GM12878 (cell line): ENCODE results near the gene HLA-A.
"Not testable (repeated sequence)": the region's sequence is repeated elsewhere in the genome, so short reads cannot be mapped to it uniquely, and the experiment has no call there.

Experiments
- BACH1 ChIP-seq: fragments of 450-650 bp; IDR thresholded peaks from 2 replicates; pipeline ENCODE4 v1.6.1; 2017; ENCODE audit warnings: mild to moderate bottlenecking, borderline replicate concordance
- CEBPB ChIP-seq, 2 experiments: fragments of 150-350 bp in 1 of 2; IDR thresholded peaks; 2 replicates each; pipeline ENCODE4 v1.6.1; 2012 to 2014; ENCODE audit warnings: low read depth in 2 of 2, low read length in 2 of 2, borderline replicate concordance in 1 of 2, inconsistent platforms in 1 of 2
- IKZF1 ChIP-seq: fragments of 450-650 bp; conservative IDR thresholded peaks from 2 replicates; pipeline ENCODE4 v1.6.1; 2017; ENCODE audit warnings: antibody characterized with exemption, mild to moderate bottlenecking
- JUNB ChIP-seq: IDR thresholded peaks from 2 replicates; pipeline ENCODE4 v1.6.1; 2016; ENCODE audit warnings: antibody characterized with exemption, mild to moderate bottlenecking
- POLR2AphosphoS5 ChIP-seq: IDR thresholded peaks from 2 replicates; pipeline ENCODE4 v1.6.1; 2011; ENCODE audit warnings: mild to moderate bottlenecking, low read length, inconsistent platforms
- RAD21 ChIP-seq: IDR thresholded peaks from 2 replicates; pipeline ENCODE4 v1.6.1; 2011; ENCODE audit warnings: mild to moderate bottlenecking, low read depth, low read length, moderate library complexity; ENCODE audit not compliant: insufficient read depth
- SMAD1 ChIP-seq: fragments of 450-650 bp; IDR thresholded peaks from 2 replicates; pipeline ENCODE4 v1.6.1; 2018; ENCODE audit warnings: mild to moderate bottlenecking, low read depth; ENCODE audit not compliant: partially characterized antibody
- SRF ChIP-seq, 2 experiments: IDR thresholded peaks; 2 replicates each; pipeline ENCODE4 v1.6.1; 2011; ENCODE audit warnings: low read depth in 2 of 2, low read length in 2 of 2, mild to moderate bottlenecking in 1 of 2, moderate library complexity in 1 of 2
- SUZ12 ChIP-seq: fragments of 200-600 bp; sonication (generic); IDR thresholded peaks from one replicate; pipeline ENCODE4 v1.6.1; 2018; ENCODE audit warnings: antibody characterized with exemption, mild to moderate bottlenecking; ENCODE audit not compliant: unreplicated experiment
- TCF3 ChIP-seq: IDR thresholded peaks from 2 replicates; pipeline ENCODE4 v1.6.1; 2012; ENCODE audit warnings: low read depth, mild to moderate bottlenecking, low read length, borderline replicate concordance; ENCODE audit not compliant: insufficient read depth
- ZNF24 ChIP-seq: fragments of 450-650 bp; IDR thresholded peaks from 2 replicates; pipeline ENCODE4 v1.6.1; 2017; ENCODE audit warnings: antibody characterized with exemption, mild to moderate bottlenecking
- TF ChIP-seq, protein P1 (sequence below): fragments of 450-650 bp; IDR thresholded peaks from 2 replicates; pipeline ENCODE4 v1.6.1; 2017; ENCODE audit warnings: mild to moderate bottlenecking
- TF ChIP-seq, protein P2 (sequence below), 3 experiments: IDR thresholded peaks in 2 of 3; conservative IDR thresholded peaks in 1 of 3; 2 replicates each; pipeline ENCODE4 v1.5.1; 2011; ENCODE audit warnings: low read depth in 3 of 3, low read length in 3 of 3, mild to moderate bottlenecking in 3 of 3, control low read depth in 2 of 3, moderate library complexity in 2 of 3, inconsistent platforms in 1 of 3, mixed read lengths in 1 of 3; ENCODE audit not compliant: control insufficient read depth in 2 of 3, insufficient read depth in 1 of 3; ENCODE audit errors: extremely low read depth in 1 of 3
- TF ChIP-seq, protein P3 (sequence below): IDR thresholded peaks from 2 replicates; pipeline ENCODE4 v1.6.1; 2012; ENCODE audit warnings: low read depth, low read length, improper control_type of control experiment

DNA sequence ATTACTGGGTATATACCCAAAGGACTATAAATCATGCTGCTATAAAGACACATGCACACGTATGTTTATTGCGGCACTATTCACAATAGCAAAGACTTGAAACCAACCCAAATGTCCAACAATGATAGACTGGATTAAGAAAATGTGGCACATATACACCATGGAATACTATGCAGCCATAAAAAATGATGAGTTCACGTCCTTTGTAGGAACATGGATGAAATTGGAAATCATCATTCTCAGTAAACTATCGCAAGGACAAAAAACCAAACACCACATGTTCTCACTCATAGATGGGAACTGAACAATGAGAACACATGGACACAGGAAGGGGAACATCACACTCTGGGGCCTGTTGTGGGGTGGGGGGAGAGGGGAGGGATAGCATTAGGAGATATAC, 37.7 kb downstream of the HLA-A start:
- not testable (repeated sequence) for TF ChIP-seq POLR2AphosphoS5; ZNF24; CEBPB (IDR thresholded peaks at IDR 0.05; ENCODE audit: borderline replicate concordance in 1 of 2, low read depth in 2 of 2, low read length in 2 of 2); SMAD1; JUNB; IKZF1; RAD21; BACH1; SRF (IDR thresholded peaks at IDR 0.05; ENCODE audit: low read depth in 2 of 2, low read length in 2 of 2); SUZ12; TCF3
- TF ChIP-seq, protein P1, sequence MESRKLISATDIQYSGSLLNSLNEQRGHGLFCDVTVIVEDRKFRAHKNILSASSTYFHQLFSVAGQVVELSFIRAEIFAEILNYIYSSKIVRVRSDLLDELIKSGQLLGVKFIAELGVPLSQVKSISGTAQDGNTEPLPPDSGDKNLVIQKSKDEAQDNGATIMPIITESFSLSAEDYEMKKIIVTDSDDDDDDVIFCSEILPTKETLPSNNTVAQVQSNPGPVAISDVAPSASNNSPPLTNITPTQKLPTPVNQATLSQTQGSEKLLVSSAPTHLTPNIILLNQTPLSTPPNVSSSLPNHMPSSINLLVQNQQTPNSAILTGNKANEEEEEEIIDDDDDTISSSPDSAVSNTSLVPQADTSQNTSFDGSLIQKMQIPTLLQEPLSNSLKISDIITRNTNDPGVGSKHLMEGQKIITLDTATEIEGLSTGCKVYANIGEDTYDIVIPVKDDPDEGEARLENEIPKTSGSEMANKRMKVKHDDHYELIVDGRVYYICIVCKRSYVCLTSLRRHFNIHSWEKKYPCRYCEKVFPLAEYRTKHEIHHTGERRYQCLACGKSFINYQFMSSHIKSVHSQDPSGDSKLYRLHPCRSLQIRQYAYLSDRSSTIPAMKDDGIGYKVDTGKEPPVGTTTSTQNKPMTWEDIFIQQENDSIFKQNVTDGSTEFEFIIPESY = not testable (repeated sequence)
- TF ChIP-seq, protein P2, sequence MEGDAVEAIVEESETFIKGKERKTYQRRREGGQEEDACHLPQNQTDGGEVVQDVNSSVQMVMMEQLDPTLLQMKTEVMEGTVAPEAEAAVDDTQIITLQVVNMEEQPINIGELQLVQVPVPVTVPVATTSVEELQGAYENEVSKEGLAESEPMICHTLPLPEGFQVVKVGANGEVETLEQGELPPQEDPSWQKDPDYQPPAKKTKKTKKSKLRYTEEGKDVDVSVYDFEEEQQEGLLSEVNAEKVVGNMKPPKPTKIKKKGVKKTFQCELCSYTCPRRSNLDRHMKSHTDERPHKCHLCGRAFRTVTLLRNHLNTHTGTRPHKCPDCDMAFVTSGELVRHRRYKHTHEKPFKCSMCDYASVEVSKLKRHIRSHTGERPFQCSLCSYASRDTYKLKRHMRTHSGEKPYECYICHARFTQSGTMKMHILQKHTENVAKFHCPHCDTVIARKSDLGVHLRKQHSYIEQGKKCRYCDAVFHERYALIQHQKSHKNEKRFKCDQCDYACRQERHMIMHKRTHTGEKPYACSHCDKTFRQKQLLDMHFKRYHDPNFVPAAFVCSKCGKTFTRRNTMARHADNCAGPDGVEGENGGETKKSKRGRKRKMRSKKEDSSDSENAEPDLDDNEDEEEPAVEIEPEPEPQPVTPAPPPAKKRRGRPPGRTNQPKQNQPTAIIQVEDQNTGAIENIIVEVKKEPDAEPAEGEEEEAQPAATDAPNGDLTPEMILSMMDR (IDR thresholded peaks at IDR 0.05 in 2 of 3, conservative IDR thresholded peaks at IDR 0.05 in 1 of 3; ENCODE audit: control insufficient read depth in 2 of 3, extremely low read depth in 1 of 3, insufficient read depth in 1 of 3, low read depth in 3 of 3, low read length in 3 of 3) = not testable (repeated sequence)
- TF ChIP-seq, protein P3, sequence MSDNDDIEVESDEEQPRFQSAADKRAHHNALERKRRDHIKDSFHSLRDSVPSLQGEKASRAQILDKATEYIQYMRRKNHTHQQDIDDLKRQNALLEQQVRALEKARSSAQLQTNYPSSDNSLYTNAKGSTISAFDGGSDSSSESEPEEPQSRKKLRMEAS = not testable (repeated sequence)
